Nephron (organoid): ENCODE data around the gene CHST8.

Source experiments
- H3K27ac Mint-ChIP-seq, 3 experiments: 2 replicates each; pipeline ENCODE4 v1.8.0; 2020; ENCODE audit warnings: mixed read lengths in 3 of 3, mild to moderate bottlenecking in 2 of 3, moderate library complexity in 1 of 3
- H3K27me3 Mint-ChIP-seq: 2 replicates; pipeline ENCODE4 v1.8.0; 2021; ENCODE audit warnings: low read depth, mild to moderate bottlenecking, moderate library complexity, mixed read lengths
- H3K36me3 Mint-ChIP-seq: 2 replicates; pipeline ENCODE4 v1.8.0; 2020; ENCODE audit warnings: low read depth, mixed read lengths
- H3K4me1 Mint-ChIP-seq: 2 replicates; pipeline ENCODE4 v1.8.0; 2020; ENCODE audit warnings: mixed read lengths
- H3K4me3 Mint-ChIP-seq, 3 experiments: 2 replicates each; pipeline ENCODE4 v1.8.0; 2020; ENCODE audit warnings: mild to moderate bottlenecking in 3 of 3, mixed read lengths in 3 of 3, moderate library complexity in 2 of 3
- H3K9me3 Mint-ChIP-seq: 2 replicates; pipeline ENCODE4 v1.8.0; 2020; ENCODE audit warnings: mixed read lengths
- CTCF ChIP-seq, 3 experiments: fragments of 200-600 bp; sonication (generic); IDR thresholded peaks; one replicate each; pipeline ENCODE4 v1.5.0; 2021; ENCODE audit warnings: antibody characterized with exemption in 3 of 3; ENCODE audit not compliant: unreplicated experiment in 3 of 3

CHST8 gene

GRCh38 chr19:33725567-33725966 lies 103.8 kb downstream of the CHST8 start:
- H3K4me3 Mint-ChIP-seq, result no peak overlapping the region
- peaks cover 46% of the 10 kb centered on the region for H3K27me3 Mint-ChIP-seq
- H3K4me1 Mint-ChIP-seq, result peaks cover 20% of the 10 kb centered on the region
- H3K36me3 Mint-ChIP-seq, result no peaks in the 10 kb centered on the region
- TF ChIP-seq CTCF (IDR thresholded peaks at IDR 0.05; ENCODE audit: unreplicated experiment in 3 of 3), result no peak
- H3K27ac Mint-ChIP-seq, result no peak overlapping the region
- no peaks in the 10 kb centered on the region for H3K9me3 Mint-ChIP-seq

- no peak overlapping the region for H3K4me3 Mint-ChIP-seq
- no peak overlapping the region for H3K27ac Mint-ChIP-seq
- no peaks in the 10 kb centered on the region for H3K9me3 Mint-ChIP-seq
- H3K27me3 Mint-ChIP-seq, result peaks cover 44% of the 10 kb centered on the region
- H3K4me1 Mint-ChIP-seq, result peaks cover 20% of the 10 kb centered on the region
- TF ChIP-seq CTCF (IDR thresholded peaks at IDR 0.05; ENCODE audit: unreplicated experiment in 3 of 3), result no peak
- H3K36me3 Mint-ChIP-seq, result no peaks in the 10 kb centered on the region
Measured at GRCh38 chr19:33726756-33727155, 105.0 kb downstream of the CHST8 start.

- Mint-ChIP-seq H3K4me3 (no peak overlapping the region), H3K4me1 (peaks cover 20% of the 10 kb centered on the region), H3K27me3 (peaks cover 47% of the 10 kb centered on the region), H3K9me3 (no peaks in the 10 kb centered on the region), H3K36me3 (no peaks in the 10 kb centered on the region), H3K27ac (no peak overlapping the region)
- TF ChIP-seq CTCF (IDR thresholded peaks at IDR 0.05; ENCODE audit: unreplicated experiment in 3 of 3), result no peak
Measured at GRCh38 chr19:33727331-33727998, 105.7 kb downstream of the CHST8 start.

- H3K27me3 Mint-ChIP-seq, result peaks cover 40% of the 10 kb centered on the region
- H3K4me1 Mint-ChIP-seq, result peaks cover 15% of the 10 kb centered on the region
- no peaks in the 10 kb centered on the region for H3K9me3 Mint-ChIP-seq
- H3K27ac Mint-ChIP-seq, result peak overlapping the region in 1 of 3 experiments; percentile 14
- no peaks in the 10 kb centered on the region for H3K36me3 Mint-ChIP-seq
- no peak overlapping the region for H3K4me3 Mint-ChIP-seq
- no peak for TF ChIP-seq CTCF (IDR thresholded peaks at IDR 0.05; ENCODE audit: unreplicated experiment in 3 of 3)
Measured at GRCh38 chr19:33728141-33728540, 106.4 kb downstream of the CHST8 start.

- no peak overlapping the region for H3K4me3 Mint-ChIP-seq
- no peak overlapping the region for H3K27ac Mint-ChIP-seq
- no peak for TF ChIP-seq CTCF (IDR thresholded peaks at IDR 0.05; ENCODE audit: unreplicated experiment in 3 of 3)
- H3K9me3 Mint-ChIP-seq, result no peaks in the 10 kb centered on the region
- H3K36me3 Mint-ChIP-seq, result no peaks in the 10 kb centered on the region
- H3K4me1 Mint-ChIP-seq, result peaks cover 14% of the 10 kb centered on the region
- peaks cover 50% of the 10 kb centered on the region for H3K27me3 Mint-ChIP-seq
Measured at GRCh38 chr19:33730858-33731607, 109.3 kb downstream of the CHST8 start.
